GM23338 (cell line): ENCODE data around the gene RAD52. TPM values are rescaled to one million over a fixed set of nuclear protein-coding genes. Genes with fewer than 3 reads are reported as not detected.

Experiments
- ATAC-seq: fragments of 200-7000 bp; cut with Tn5 transposase; 3 replicates; pipeline ENCODE4 v1.9.1; 2020
- DNase-seq: peaks from one replicate; pipeline ENCODE4 v3.0.0-alpha.2; 2015; ENCODE audit warnings: low spot score
- H2AFZ ChIP-seq: fragments of 200-600 bp; sonication (generic); 2 replicates; pipeline ENCODE4 v1.8.0; 2016; ENCODE audit warnings: antibody characterized with exemption, mild to moderate bottlenecking, moderate library complexity
- H3F3A ChIP-seq: fragments of 200-600 bp; sonication (generic); replicated peaks from 2 replicates; pipeline ENCODE4 v1.8.0; 2017; ENCODE audit warnings: antibody characterized with exemption, mixed run types, low read depth
- H3K27ac ChIP-seq: fragments of 200-600 bp; sonication (generic); 2 replicates; pipeline ENCODE4 v1.6.1; 2016; ENCODE audit warnings: low read depth
- H3K27me3 ChIP-seq: fragments of 200-600 bp; sonication (generic); 2 replicates; pipeline ENCODE4 v1.8.0; 2016; ENCODE audit warnings: mild to moderate bottlenecking, mixed run types, moderate library complexity; ENCODE audit not compliant: insufficient read depth
- H3K36me3 ChIP-seq: fragments of 200-600 bp; sonication (generic); 2 replicates; pipeline ENCODE4 v1.8.0; 2016; ENCODE audit warnings: mild to moderate bottlenecking; ENCODE audit not compliant: insufficient read depth
- H3K4me1 ChIP-seq: fragments of 200-600 bp; sonication (generic); 2 replicates; pipeline ENCODE4 v1.8.0; 2016; ENCODE audit warnings: mild to moderate bottlenecking, moderate library complexity; ENCODE audit not compliant: insufficient read depth
- H3K4me2 ChIP-seq: fragments of 200-600 bp; sonication (generic); 2 replicates; pipeline ENCODE4 v1.7.1; 2017; ENCODE audit warnings: mixed run types
- H3K4me3 ChIP-seq: fragments of 200-600 bp; sonication (generic); 2 replicates; pipeline ENCODE4 v1.6.1; 2016; ENCODE audit warnings: mixed run types
- H3K79me2 ChIP-seq: fragments of 200-600 bp; sonication (generic); replicated peaks from 2 replicates; pipeline ENCODE4 v1.8.0; 2017; ENCODE audit warnings: mild to moderate bottlenecking; ENCODE audit not compliant: insufficient read depth
- H3K9me2 ChIP-seq: fragments of 200-600 bp; sonication (generic); 2 replicates; pipeline ENCODE4 v1.8.0; 2017; ENCODE audit not compliant: insufficient read depth
- H4K20me1 ChIP-seq: fragments of 200-600 bp; sonication (generic); replicated peaks from 2 replicates; pipeline ENCODE4 v1.8.0; 2017; ENCODE audit warnings: mild to moderate bottlenecking; ENCODE audit not compliant: insufficient read depth
- H3K27ac Mint-ChIP-seq: 2 replicates; pipeline ENCODE4 v1.8.0; 2020; ENCODE audit warnings: inconsistent platforms, mild to moderate bottlenecking, moderate library complexity, mixed read lengths
- H3K27me3 Mint-ChIP-seq: 3 replicates; pipeline ENCODE4 v1.8.0; 2022; ENCODE audit warnings: low read depth, mild to moderate bottlenecking, moderate library complexity, mixed read lengths, inconsistent platforms; ENCODE audit not compliant: insufficient read depth, poor library complexity
- H3K36me3 Mint-ChIP-seq: 3 replicates; pipeline ENCODE4 v1.8.0; 2021; ENCODE audit warnings: low read depth, mild to moderate bottlenecking, inconsistent platforms, moderate library complexity, mixed read lengths
- H3K4me1 Mint-ChIP-seq: 3 replicates; pipeline ENCODE4 v1.8.0; 2020; ENCODE audit warnings: mild to moderate bottlenecking, inconsistent platforms, mixed read lengths
- H3K4me3 Mint-ChIP-seq: 3 replicates; pipeline ENCODE4 v1.8.0; 2021; ENCODE audit warnings: moderate library complexity, mild to moderate bottlenecking, inconsistent platforms, mixed read lengths
- H3K9me3 Mint-ChIP-seq: 3 replicates; pipeline ENCODE4 v1.8.0; 2020; ENCODE audit warnings: moderate library complexity, mild to moderate bottlenecking, inconsistent platforms, mixed read lengths
- CREB1 ChIP-seq: fragments of 250-450 bp; sonication (Bioruptor Pico); IDR thresholded peaks from 2 replicates; pipeline ENCODE4 v1.5.0; 2020; ENCODE audit warnings: low read depth, mild to moderate bottlenecking, moderate library complexity
- CTCF ChIP-seq, 2 experiments: fragments of 200-600 bp in 1 of 2; sonication (generic) in 1 of 2; conservative IDR thresholded peaks; 2 replicates each; pipeline versions ENCODE4 v1.5.1 to v1.6.1; 2016 to 2017; ENCODE audit warnings: antibody characterized with exemption in 2 of 2, low read depth in 2 of 2, mild to moderate bottlenecking in 2 of 2, moderate library complexity in 1 of 2
- ETS1 ChIP-seq: IDR thresholded peaks from 2 replicates; pipeline ENCODE4 v1.6.1; 2016; ENCODE audit warnings: antibody characterized with exemption
- JUNB ChIP-seq: IDR thresholded peaks from one replicate; pipeline ENCODE4 v1.6.1; 2016; ENCODE audit warnings: antibody characterized with exemption; ENCODE audit not compliant: unreplicated experiment
- NANOG ChIP-seq: IDR thresholded peaks from 2 replicates; pipeline ENCODE4 v1.6.1; 2016; ENCODE audit warnings: antibody characterized with exemption, borderline replicate concordance
- REST ChIP-seq: IDR thresholded peaks from one replicate; pipeline ENCODE4 v1.6.1; 2018; ENCODE audit warnings: antibody characterized with exemption; ENCODE audit not compliant: unreplicated experiment
- STAT1 ChIP-seq: IDR thresholded peaks from one replicate; pipeline ENCODE4 v1.6.1; 2016; ENCODE audit warnings: antibody characterized with exemption; ENCODE audit not compliant: unreplicated experiment
- ZNF331 ChIP-seq: fragments of 250-450 bp; sonication (Bioruptor Pico); IDR thresholded peaks from 2 replicates; pipeline ENCODE4 v1.5.0; 2020; ENCODE audit warnings: low read depth, mild to moderate bottlenecking, moderate library complexity
- polyA plus RNA-seq: library from polyadenylated mRNA; unstranded; fragments of >200 nt; fragmentation: Nextera tagmentation; extraction: Ambion mirVana; gene quantifications from 2 replicates; pipeline ENCODE4 v1.2.1, GENCODE V29; 2016
- total RNA-seq: library from RNA; depleted of rRNA; stranded (reverse); fragments of >200 nt; shearing (Covaris generic); gene quantifications from 2 replicates; pipeline ENCODE4 v1.2.3, GENCODE V29; 2014

The RAD52 gene
- total and polyA plus RNA-seq, 2 experiments from 2014 or later = 10.9 to 21.3 TPM

- H3K79me2 ChIP-seq = no peaks in the 10 kb centered on the region
- 0 out of 2 replicates have a peak, but pooled peaks cover 3% of the 10 kb centered on the region for H3F3A ChIP-seq
- H3K9me3 Mint-ChIP-seq = no peaks in the 10 kb centered on the region
- TF ChIP-seq CREB1 (no peak), ETS1 (no peak), JUNB (no peak), REST (no peak), NANOG (no peak), STAT1 (no peak), ZNF331 (CRISPR knock-in tag) (no peak), CTCF (conservative IDR thresholded peaks at IDR 0.05; ENCODE audit: low read depth in 2 of 2) (no peak)
- H3K27me3 Mint-ChIP-seq = peaks cover 2% of the 10 kb centered on the region
- no peak overlapping the region for H3K27ac Mint-ChIP-seq
- no peak overlapping the region for H3K4me3 Mint-ChIP-seq
- no peak for ATAC-seq
- H3K4me2 ChIP-seq = no peak overlapping the region
- no peaks in the 10 kb centered on the region for H3K9me2 ChIP-seq
- H3K4me1 Mint-ChIP-seq = no peaks in the 10 kb centered on the region
- H3K27me3 ChIP-seq = no peaks in the 10 kb centered on the region
- peaks cover 55% of the 10 kb centered on the region for H3K36me3 Mint-ChIP-seq
- H4K20me1 ChIP-seq = no peaks in the 10 kb centered on the region; the same call in 1 of the 2 replicates
- no peak for DNase-seq
- no peak overlapping the region for H2AFZ ChIP-seq
- H3K4me3 ChIP-seq = no peak overlapping the region
- H3K4me1 ChIP-seq = no peaks in the 10 kb centered on the region
- peaks cover 35% of the 10 kb centered on the region for H3K36me3 ChIP-seq
- no peak overlapping the region for H3K27ac ChIP-seq
These were observed 69.9 kb downstream of the RAD52 start for GRCh38 chr12:879641-880040.

GRCh38 chr12:873954-874353, 75.5 kb downstream of the RAD52 start:
- Histone ChIP-seq H3K4me2 (no peak overlapping the region), H3F3A (no peaks in the 10 kb centered on the region), H4K20me1 (peaks cover 3% of the 10 kb centered on the region; the same call in 1 of the 2 replicates), H3K27ac (no peak overlapping the region), H3K27me3 (no peaks in the 10 kb centered on the region), H3K4me3 (no peak overlapping the region), H3K36me3 (no peaks in the 10 kb centered on the region; the same call in 1 of the 2 replicates), H3K9me2 (no peaks in the 10 kb centered on the region), H3K79me2 (no peaks in the 10 kb centered on the region), H2AFZ (no peak overlapping the region), H3K4me1 (no peaks in the 10 kb centered on the region)
- Mint-ChIP-seq H3K9me3 (no peaks in the 10 kb centered on the region), H3K4me3 (no peak overlapping the region), H3K27me3 (no peaks in the 10 kb centered on the region), H3K36me3 (peaks cover 9% of the 10 kb centered on the region; the same call in 2 of the 3 replicates), H3K4me1 (no peaks in the 10 kb centered on the region), H3K27ac (peak overlapping the region; percentile 56; the same call in 1 of the 2 replicates)
- DNase-seq (no peak), ATAC-seq (no peak)
- TF ChIP-seq CTCF (conservative IDR thresholded peaks at IDR 0.05; ENCODE audit: low read depth in 2 of 2) = no peak
